NCI-H345 (cell line): ENCODE results near the gene ATG16L1.

ENCODE experiments used
- DNase-seq: peaks from one replicate; lab custom pipeline; 2025; lab: John Stamatoyannopoulos, UW

The ATG16L1 gene

DNA sequence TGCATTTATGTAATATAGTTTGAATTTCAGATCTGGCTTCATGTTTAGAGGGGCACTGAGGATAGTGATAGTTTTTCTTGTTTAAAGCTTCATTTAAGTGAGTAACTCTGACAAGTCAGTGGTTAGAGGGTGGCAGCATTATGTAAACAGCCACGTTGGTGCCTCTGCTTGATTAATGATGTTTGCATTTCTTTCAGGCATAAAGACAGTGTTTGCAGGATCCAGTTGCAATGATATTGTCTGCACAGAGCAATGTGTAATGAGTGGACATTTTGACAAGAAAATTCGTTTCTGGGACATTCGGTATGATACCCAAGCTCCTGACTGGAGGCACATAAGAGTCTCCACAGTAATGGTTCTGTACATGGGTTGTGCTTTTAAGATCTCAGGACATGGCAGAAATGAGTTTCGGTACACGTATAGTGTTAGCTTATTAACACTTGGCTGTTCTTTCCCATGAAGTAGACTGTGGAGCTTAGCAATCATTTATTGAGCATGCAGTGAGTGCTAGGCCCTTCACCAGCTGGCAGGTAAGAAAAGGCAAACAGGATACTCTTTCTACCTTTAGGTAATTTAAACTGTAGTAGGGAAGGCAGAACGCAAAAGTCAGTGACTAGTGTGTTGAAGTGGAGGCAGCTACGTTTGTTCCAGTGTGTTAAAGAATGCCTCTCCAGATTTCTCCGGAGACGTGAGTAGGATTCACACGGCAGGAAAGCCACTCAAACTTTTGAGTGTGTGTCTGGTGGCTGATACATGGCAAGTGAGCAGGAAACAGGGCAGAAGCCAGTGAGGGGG, 38.8 kb downstream of the ATG16L1 start:
- peak; percentile 74 for DNase-seq

DNA sequence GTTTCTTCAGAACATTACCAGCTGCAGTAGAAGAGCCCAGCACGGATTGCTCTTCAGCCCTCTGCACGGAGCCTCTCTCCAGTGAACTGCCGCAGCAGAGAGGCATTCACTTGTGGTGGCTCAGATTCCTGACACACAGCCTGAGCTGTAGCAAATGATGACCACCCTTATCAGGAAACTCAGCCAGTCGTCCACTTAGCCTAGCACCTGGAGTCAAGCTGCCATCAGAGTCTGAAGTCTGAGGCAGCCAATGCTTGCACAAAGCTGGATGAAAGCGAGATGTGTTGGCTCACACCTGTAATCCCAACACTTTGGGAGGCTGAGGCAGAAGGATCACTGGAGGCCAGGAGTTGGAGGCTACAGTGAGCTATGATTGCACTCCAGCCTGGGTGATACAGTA, 44.4 kb downstream of the ATG16L1 start:
- DNase-seq, result no peak

DNA sequence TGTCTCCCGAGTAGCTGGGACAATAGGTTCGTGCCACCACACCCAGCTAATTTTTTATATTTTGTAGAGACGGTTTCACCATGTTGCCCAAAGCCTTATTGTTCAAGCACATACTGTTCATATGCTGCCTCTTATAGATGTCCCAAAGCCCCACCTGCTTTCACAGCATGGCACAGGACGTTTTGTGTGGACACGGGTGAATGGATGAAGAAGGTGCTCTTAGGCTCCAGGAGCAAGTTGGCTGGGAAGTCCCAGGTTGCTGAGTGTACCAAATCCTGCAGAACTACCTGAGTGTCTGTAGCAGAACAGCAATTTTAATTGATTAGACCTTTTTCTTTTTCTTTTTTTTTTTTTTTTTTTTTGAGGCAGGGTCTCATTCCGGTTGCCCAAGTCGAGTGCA, 45.6 kb downstream of the ATG16L1 start:
- peak; percentile 31 for DNase-seq

DNA sequence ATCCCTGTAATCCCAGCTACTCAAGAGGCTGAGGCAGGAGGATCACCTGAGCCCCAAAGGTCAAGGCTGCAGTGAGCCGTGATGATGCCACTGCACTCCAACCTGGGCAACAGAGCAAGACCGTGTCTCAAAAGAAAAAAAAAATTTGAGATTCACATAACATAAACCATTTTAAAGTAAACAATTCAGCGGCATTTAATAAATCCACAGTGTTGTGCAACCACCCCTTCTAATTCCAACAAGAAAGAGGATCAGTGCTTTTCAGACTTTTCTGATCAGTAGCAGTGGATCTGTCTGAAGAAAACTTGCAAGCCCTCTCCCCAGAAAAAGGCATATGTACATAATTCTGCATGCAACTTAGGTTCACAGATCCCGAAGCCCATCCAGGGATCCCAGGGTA, 48.9 kb downstream of the ATG16L1 start:
- DNase-seq, result no peak

DNA sequence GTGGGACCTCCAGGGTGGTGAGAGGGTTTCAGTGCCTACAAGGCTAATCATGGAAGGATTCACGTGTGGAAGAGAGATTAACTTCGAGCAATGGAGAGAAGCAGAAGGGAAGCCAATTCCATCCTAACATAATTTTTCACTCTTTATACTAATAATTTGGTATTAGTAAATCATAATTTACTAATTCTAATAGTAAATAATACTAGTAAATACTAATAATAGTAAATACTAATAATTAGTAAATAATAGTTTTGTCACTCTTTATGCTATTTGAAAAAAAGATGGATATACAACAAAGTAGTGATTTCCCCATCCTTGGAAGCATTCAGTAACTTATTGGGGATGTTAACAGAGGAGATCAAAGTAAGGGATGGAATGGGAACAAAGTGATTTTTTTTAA, 49.8 kb downstream of the ATG16L1 start:
- DNase-seq, result no peak

DNA sequence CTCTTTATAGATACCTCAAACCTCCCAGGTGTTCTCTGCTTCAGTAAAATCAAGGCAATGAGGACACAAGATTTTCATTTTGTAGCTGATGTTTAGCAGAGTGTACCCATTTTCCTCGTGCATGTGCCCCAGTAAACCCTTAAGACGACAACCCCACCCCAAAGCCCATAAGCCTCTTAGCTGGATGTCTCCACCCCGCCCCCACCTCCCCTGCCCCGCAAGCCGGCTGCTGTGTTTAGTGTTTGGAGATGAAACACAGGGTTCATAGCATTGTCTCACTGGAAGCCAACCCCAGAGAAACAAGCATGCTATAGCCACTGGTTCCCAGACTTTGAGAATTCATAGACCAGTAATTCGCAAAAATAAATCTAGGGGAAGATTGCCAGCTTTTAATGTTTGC, 50.3 kb downstream of the ATG16L1 start:
- DNase-seq, result no peak

DNA sequence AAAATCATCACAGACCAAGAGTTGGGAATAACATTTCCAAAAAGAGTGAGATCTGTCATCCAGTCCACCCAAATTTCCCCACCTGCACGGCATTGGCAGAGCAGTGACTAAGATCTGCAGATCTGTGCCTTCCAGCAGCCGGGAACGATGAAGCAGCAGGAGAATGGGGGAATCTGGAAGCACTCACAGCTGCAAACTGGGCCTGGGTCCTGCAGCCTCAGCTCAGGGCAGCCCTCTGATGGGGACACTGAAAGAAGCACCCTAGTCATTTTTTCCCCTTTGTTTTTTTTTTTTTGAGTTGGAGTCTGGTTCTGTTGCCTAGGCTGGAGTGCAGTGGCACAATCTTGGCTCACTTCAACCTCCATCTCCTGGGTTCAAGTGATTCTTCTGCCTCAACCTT, 51.8 kb downstream of the ATG16L1 start:
- DNase-seq, result no peak

DNA sequence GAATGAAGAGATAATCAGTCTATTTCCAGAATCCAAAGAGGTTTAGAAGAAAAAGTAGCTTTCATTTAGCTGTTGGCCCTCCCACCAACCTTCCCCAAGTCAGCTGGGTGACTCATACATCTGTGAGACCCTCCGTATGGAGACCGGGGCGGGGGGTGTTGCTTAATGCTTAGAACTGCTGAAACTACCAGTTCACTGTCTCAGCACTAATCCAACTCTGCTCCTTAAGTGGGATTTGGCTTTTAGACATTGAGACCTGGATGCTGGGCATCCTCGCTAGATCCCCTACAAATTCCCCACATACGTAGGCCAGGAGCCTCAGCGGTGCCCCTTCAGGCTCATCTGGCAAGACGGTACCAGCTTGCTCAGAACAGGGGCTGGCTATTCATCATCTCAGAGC, 56.1 kb downstream of the ATG16L1 start, which contains the start of gene SAG:
TSS of gene SAG (plus strand) at position 252 of the 400 bp plus-strand sequence. CDS start 1,374 bp downstream, outside the sequence.
- DNase-seq, result no peak

DNA sequence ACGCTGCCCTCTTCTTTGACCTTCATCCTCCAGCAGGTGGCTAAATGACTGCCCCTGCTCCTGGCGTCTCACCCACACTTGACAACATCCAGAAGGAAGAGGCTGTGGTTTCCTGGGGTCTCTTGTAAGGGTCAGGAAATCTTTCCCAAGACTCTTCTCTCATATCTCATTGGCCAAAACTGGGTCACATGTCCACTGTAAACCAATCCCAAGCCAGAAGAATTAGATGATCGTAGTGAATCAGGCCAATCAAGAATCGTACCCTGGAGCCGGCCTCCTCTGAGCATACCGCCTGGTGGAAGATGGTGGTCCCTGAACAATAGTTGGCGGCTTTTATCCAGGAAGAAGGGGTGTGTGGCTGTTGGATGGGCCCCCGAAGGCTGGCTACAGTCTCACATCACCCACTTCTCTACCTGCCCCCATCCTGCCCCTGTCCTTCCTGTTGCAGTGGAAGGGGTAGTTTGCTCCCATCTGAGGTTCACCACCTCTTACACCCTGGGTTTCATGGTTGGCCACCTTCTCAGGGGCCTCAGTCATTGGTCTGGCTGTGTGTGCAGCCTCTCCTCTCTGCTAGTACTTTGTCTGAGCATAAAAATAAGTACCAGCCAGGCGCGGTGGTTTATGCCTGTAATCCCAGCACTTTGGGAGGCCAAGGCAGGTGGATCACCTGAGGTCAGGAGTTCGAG, 59.9 kb downstream of the ATG16L1 start:
- no peak for DNase-seq

DNA sequence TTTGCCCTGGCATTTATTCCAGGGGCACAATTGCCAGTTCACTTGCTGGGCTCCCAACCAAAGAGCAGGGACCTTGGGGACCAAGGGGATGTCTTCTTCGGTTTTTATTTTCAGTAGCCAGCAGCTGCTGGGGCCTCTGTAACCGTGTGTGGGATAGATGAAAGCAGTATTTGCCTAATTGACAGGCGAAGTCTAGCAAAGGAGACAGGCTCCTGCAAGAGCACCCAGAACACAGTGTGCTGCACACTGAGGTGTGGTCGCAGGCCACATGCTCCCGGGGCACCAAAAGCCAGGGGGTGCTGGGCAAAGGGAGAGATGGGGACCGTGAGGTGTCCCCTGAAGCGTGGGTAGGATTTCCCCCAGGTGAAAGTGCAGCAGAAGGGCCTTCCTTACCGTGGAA, 61.4 kb downstream of the ATG16L1 start:
- DNase-seq, result no peak

DNA sequence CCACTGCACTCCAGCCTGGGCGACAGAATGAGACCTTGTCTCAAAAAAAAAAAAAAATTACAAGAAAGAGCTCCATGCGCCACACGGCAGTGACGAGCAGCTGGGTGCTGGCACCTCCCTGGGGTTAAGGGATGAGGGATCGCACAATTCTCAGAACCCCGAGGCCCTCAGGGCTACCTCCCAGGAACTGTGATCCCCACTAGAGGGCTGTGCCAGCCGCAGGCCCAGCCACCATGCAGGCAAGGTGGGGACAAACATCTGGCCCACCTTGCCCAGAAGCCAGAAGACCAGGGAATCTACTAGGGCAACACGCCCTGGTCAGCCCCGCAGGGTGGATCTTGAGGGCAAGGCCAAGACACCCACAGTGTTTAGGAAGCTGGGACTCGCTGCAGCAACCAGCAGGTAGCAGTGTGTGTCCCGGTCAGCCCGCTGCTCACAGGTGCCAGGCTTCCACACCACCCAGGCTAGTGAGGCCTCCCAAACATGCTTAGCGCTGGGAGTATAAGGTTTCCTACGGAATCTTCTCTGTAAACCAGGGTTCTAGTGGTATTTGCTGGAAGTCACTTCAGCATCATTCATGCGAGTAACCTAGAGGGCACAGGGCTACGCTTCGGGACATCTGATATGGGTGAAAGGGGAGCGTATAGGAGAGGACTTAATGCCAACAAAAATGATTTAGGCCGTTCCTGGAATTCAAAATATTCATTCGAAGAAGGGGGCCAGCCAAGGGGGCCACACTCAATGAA, 62.9 kb downstream of the ATG16L1 start:
- DNase-seq, result no peak

DNA sequence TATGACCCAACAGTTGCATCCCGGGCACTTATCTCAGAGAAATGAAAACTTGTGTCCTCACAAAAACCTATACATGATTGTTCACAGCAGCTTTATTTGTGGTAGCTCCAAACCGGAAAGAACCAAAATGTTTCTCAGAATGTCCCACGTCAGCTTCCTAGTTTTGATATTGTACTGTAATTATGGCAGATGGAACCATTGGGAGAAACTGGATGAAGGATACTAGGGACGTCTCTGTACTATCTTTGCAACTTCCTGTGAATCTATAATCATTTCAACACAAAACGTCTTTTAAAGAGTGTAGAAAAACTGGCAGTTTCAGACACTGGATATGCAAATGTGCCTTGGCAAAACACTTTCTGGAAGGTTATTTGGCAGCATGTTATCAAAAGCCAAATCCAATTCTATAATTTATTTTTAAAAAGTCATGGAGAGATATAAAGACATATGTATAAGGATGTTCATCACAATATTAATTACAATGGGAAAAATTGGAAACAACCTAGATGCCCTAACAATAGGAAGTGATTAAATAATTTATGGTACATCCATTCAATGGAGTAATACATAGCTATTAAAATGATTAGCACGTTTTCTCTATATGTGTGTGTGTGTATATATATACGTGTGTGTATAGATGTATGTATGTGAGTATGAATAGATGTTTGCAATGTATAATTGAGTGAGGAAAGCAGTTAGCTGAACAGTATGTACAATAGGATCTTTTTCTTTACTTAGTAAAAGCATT, 65.9 kb downstream of the ATG16L1 start:
- no peak for DNase-seq

DNA sequence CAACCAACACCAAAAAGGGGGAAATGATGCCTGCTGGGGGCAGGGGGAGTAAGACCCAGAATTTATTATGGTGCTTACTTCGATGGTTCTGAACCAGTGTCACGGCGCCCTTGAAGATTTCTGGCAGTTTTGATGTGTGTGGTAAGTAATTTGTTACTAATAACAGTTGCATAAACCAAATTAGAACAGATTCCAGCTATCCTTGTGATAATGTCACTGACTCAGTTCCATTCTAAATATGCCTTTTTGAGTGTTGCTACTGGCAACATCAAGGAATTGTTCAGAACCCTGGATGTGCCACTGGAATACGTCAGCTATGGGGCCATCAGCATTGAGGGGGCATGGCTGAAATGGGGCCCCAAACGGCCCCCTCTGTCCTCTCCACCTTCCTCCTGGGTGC, 67.8 kb downstream of the ATG16L1 start:
- no peak for DNase-seq

DNA sequence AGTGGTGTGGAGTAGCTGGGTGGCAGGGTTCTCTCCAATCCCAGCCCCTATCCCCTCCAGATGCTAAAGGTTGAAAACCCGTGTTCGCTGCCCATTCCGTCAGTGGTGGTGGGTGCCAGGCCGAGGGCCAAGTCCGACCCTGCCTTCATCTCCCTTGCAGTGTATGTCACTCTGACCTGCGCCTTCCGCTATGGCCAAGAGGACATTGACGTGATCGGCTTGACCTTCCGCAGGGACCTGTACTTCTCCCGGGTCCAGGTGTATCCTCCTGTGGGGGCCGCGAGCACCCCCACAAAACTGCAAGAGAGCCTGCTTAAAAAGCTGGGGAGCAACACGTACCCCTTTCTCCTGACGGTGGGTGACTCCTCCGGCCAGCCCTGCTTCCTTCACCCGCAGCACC, 69.0 kb downstream of the ATG16L1 start:
- no peak for DNase-seq

DNA sequence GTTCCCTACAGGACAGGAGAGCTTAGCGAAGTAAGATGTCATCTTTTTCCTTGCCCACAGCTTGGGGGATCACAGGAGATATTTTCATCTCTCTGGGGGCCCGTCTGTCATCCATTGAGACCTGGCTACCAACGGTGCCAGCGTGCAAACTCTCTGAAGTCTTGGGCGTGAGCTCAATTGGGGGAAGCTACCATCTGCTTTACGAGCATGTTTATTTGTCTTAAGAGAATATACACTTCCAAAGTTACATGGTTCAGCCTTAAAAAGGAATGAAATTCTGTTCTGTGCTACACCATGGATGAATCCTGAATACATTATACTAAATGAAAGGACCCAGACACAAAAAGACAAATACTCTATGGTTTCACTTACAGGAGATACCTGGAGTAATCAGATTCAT, 69.7 kb downstream of the ATG16L1 start:
- DNase-seq, result no peak

DNA sequence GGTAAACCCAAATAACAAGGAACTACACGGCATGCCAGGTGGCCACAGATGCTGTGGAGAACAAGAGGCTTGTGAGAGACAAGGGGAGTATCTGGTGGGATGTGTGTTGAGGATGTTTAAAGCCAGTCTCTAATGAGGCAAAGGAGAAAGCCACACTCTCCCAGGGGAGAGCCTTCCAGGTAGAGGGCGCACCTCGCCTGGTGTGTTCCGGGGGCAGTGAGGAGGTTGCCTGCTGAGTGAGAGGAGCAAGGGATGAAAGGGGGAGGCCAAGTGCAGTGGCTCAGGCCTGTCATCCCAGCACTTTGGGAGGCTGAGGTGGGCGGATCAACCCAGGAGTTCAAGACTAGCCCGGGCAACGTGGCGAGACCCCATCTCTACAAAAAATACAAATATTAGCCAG, 72.4 kb downstream of the ATG16L1 start:
- no peak for DNase-seq

DNA sequence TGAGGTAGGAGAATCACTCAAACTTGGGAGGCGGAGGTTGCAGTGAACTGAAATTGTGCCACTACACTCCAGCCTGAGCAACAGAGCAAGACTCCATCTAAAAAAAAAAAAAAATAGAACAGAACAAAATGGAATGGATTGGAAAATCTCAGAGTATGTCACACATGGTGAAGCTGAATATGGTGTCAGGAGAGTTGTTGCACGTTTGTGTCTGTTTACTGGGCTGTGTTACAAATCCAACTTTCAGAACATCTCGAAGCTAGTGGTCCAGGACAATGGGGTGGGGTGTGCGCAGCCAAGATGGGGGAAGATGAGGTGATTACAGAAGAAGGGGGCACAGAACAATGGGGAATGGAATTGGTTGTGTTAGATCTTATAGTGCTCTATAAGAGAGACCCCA, 73.8 kb downstream of the ATG16L1 start:
- no peak for DNase-seq

DNA sequence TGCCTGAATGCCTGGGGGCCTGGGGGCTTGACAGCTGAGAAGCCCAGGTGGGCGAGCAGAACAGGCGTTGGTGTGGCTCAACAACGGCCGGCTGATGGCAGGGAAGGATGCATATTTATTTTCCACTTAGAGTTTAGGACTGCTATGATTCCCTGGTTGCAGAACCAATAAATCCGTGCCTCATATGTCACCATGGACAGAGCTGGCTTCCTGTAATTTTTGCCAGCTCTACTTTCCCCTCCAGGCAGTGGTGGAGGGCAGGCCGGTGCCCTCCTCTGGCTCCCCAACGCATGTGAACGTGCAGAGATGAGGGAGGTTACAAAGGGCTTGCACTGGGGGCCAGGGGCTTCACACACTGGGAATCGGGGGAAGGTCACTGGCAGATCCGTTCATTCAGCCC, 74.3 kb downstream of the ATG16L1 start:
- DNase-seq, result no peak

DNA sequence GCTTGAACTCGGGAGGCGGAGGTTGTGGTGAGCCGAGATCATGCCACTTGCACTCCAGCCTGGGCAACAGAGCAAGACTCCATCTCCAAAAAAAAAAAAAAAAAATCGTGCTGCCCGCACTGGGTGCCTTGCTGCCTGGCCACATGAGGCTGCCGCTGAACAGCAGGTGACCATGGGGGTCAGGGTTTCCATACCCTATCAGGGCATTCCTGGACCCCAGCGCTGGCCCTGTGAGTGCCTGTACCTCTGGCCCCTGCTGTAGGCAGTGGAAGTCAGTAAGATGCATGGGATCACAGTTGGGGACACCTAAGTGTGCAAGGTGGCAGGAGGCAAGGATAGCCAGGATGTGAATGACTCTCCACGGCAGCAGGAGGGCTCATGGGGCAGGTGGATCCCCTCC, 75.0 kb downstream of the ATG16L1 start:
- no peak for DNase-seq

DNA sequence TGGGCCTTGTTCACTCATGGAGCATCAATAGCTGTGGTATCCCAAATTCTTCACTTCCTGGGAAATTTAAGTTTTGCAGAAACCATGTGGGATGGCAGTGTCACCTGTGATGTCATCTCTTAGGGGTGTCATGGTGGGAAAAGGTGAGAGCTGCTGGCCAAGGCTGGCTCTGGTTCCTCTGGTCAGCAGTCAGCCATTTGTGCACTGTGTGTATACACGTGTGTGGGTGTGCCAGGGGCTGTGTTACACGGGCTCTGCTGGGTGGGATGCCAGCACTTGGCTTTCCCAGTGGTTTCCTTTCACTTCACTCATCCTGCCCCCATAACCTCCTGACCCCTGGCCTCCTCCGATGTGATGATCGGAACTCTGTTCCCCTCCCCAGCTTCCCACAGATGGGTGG, 77.4 kb downstream of the ATG16L1 start:
- DNase-seq, result no peak

DNA sequence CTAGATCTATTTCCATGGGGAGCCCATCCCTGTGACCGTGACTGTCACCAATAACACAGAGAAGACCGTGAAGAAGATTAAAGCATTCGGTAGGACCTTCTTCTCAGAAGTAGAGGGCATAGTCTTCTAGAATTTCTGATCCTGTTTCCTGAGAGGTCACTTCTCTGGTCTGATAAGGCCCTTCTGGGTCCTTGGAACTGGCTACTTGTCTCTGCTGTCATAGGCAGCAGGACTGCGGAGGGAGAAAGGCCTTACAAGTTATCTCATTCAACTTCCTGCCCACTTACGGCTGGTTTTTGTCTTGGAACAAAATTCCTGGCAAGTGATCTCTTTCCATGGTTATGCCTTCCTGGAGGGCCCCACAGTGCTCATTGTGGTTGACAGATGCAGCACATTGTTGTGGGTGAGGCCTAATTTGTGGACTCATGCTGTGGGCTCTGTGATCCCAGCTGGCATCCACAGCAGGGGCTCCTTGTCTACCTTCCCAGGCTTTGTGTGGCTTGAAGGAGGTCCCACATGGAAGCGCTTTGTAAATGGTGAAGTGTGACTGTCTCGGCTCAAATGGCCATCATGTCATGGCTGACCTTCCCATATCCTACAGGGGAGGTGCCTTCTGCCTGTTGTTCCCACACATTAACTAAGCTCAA, 78.1 kb downstream of the ATG16L1 start:
- peak; percentile 93 for DNase-seq

DNA sequence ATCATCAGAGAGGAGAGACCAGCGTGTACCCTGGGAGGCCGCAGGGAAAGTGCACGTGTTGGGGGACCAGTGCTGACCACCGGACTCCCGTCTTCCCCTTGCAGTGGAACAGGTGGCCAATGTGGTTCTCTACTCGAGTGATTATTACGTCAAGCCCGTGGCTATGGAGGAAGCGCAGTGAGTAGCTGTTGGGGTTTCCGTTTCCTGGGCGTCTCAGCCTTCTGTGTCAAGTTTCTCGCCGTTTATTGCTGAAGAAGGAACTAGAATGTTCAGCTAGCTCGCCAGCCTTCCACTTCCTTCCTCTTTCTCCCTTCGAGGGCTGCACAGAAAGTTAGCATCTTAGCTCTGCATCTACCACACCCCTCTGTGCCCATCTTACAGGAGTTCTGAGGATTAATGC, 80.1 kb downstream of the ATG16L1 start:
- no peak for DNase-seq
